Mammary microvascular endothelial cell (primary cell): ENCODE results near the gene DTD1. TPM values are rescaled to one million over a fixed set of nuclear protein-coding genes. Genes with fewer than 3 reads are reported as not detected.

Experiments
- total RNA-seq: library from RNA; depleted of rRNA; stranded (reverse); fragments of >200 nt; gene quantifications from 2 replicates; pipeline ENCODE4 v1.2.3, GENCODE V29; 2015

DTD1 gene
- 84.0 and 92.1 TPM in 2 replicates for total RNA-seq

GRCh38 chr20:18587665-18588573 is at the start of gene DTD1:
Gene DTD1, plus strand, starts transcription at chr20:18588054. Its CDS starts 19 bp downstream, at chr20:18588073.

DNA sequence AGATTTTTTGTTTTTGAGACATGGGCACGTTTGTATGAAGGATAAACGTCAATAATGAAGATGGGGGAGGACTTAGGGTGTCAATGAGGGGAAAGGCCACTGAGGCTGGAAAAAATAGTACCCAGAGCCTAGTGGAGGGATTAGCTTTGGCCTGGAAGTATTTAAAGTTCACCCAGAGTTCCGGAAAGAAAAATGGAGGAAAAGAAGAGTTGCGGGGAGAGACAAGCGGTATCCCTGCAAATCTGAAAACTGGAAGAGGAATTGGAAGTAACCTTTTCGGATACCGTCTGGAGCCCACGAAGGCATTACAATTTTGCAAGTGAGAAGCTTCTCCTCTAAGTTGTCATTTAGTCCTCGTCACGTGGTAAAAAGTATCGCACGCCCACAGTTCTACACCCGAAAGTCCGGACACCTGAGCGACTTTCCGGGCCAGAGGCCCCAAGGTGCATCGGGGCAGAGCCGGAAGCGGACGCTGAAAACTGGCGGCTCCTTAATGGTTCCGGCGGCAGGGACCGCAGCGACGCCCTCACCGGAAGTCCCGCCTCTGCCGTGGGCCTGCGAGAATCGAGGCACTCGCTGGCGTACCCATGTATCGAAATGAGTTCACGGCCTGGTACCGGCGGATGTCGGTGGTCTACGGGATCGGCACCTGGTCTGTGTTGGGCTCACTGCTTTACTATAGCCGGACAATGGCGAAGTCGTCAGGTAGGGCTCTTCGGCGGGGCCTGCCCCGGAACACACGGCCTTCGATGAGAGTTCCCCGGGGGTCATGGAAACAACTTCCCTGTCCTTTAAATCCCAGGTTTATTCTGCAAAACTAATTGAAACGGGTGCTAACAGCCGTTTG is 20.7 kb upstream of the DTD1 start, which contains the start of gene SMIM26:
Gene SMIM26, plus strand, starts transcription at position 541 of the 847 bp plus-strand sequence. Its CDS starts 47 bp downstream, at position 588.

DNA sequence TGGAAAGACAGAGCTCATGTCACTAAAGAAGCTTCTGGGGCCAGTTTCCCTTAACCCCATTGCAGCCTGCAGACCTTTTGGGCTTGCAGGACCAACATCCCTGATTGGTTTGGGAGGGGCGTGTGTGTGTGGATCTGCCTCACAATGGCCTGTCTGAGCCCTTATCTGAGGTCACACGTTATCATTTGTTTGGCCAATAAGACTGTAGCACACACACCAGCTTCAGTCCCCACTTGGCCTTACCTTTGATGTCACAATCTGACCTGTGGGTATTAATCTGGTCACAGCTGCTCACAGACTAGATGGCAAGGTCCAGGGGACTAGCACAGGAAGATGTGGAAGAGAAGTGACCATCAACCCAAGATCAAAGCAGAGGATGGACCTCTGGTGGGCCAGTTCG is 225.6 kb downstream of the DTD1 start, which contains the start of gene SCP2D1:
Gene SCP2D1, plus strand, starts transcription at position 301 of the 400 bp plus-strand sequence. Its CDS starts 33 bp downstream, at position 334.

Other genes with a start within 250 kb of the DTD1 start
- 0.20 and 0.69 TPM in 2 replicates for gene DZANK1, start 121.0 kb upstream of the DTD1 start, total RNA-seq
- gene POLR3F, start 120.7 kb upstream of the DTD1 start, total RNA-seq = 10.5 and 12.8 TPM in 2 replicates
- 12.6 and 13.3 TPM in 2 replicates for gene RBBP9, start 90.8 kb upstream of the DTD1 start, total RNA-seq
- 37.1 and 40.5 TPM in 2 replicates for gene SEC23B, start 80.1 kb upstream of the DTD1 start, total RNA-seq
- gene SMIM26, start 20.6 kb upstream of the DTD1 start, total RNA-seq = 69.8 and 86.4 TPM in 2 replicates
- not detected in 2 replicates for gene SCP2D1, start 225.7 kb downstream of the DTD1 start, total RNA-seq